ENCODE measurements around the gene RCSD1.

DNA sequence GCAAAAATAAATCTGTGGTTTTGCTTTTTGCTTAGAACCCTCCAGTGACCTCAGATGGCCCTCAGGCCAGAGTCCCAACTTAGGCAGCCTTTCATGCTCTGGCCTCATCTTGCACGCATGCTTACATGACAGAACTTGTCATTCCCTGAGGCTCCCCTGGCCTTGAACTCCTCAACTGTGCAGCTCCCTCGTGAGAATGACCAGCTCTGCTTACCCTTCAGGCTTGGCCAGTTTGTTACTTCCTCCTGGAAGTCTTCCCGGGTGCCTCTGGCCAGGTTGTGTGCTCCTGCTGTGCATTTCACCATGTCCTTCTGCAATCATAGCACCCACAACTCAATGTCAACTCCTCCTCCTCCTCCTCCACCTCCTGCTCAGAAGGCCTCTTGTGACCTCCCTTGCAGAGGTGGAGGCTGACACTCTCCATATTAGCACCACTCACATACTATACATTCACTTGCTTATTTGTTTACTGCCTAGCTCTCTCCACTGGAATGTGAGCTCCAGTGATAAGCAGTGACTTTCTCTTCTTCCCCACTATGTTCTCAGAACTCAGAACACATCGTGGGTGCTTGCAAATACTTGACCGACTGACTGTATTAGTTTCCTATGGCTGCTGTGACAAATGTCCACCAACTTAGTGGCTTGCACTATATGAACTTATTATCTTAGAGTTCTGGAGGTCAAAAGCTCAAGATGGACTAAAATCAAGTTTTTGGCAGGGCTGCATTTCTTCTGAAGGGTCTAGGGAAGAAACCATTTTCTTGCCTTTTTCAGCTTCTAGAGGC is 41.9 kb downstream of the RCSD1 start:
- TF ChIP-seq, protein P1, sequence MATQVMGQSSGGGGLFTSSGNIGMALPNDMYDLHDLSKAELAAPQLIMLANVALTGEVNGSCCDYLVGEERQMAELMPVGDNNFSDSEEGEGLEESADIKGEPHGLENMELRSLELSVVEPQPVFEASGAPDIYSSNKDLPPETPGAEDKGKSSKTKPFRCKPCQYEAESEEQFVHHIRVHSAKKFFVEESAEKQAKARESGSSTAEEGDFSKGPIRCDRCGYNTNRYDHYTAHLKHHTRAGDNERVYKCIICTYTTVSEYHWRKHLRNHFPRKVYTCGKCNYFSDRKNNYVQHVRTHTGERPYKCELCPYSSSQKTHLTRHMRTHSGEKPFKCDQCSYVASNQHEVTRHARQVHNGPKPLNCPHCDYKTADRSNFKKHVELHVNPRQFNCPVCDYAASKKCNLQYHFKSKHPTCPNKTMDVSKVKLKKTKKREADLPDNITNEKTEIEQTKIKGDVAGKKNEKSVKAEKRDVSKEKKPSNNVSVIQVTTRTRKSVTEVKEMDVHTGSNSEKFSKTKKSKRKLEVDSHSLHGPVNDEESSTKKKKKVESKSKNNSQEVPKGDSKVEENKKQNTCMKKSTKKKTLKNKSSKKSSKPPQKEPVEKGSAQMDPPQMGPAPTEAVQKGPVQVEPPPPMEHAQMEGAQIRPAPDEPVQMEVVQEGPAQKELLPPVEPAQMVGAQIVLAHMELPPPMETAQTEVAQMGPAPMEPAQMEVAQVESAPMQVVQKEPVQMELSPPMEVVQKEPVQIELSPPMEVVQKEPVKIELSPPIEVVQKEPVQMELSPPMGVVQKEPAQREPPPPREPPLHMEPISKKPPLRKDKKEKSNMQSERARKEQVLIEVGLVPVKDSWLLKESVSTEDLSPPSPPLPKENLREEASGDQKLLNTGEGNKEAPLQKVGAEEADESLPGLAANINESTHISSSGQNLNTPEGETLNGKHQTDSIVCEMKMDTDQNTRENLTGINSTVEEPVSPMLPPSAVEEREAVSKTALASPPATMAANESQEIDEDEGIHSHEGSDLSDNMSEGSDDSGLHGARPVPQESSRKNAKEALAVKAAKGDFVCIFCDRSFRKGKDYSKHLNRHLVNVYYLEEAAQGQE (IDR thresholded peaks at IDR 0.05; ENCODE audit: low read depth) = no peak
- TF ChIP-seq EP300 (IDR thresholded peaks at IDR 0.05; ENCODE audit: borderline replicate concordance) = no peak
- no peak for TF ChIP-seq TAF1 (IDR thresholded peaks at IDR 0.05; ENCODE audit: low read depth)
- no peak for TF ChIP-seq FOXM1 (IDR thresholded peaks at IDR 0.05; ENCODE audit: borderline replicate concordance, low read depth)
- no peak for TF ChIP-seq CREB1 (IDR thresholded peaks at IDR 0.05; ENCODE audit: low read depth)
- no peak for TF ChIP-seq TEAD4 (IDR thresholded peaks at IDR 0.05)
- TF ChIP-seq YY1 (IDR thresholded peaks at IDR 0.05; ENCODE audit: low read depth) = no peak
